Non-pigmented ciliary epithelial cell (primary cell): ENCODE data around the gene GAMT.

ENCODE experiments used
- DNase-seq: peaks from one replicate; pipeline ENCODE4 v3.0.0-alpha.2; 2010; ENCODE audit warnings: low read depth

The GAMT gene

GRCh38 chr19:1364070-1364704 lies 37.2 kb downstream of the GAMT start:
- DNase-seq, result no peak

GRCh38 chr19:1363599-1363998 lies 37.7 kb downstream of the GAMT start:
- no peak for DNase-seq

- no peak for DNase-seq
Measured at GRCh38 chr19:1362387-1363257, 38.7 kb downstream of the GAMT start.

DNA sequence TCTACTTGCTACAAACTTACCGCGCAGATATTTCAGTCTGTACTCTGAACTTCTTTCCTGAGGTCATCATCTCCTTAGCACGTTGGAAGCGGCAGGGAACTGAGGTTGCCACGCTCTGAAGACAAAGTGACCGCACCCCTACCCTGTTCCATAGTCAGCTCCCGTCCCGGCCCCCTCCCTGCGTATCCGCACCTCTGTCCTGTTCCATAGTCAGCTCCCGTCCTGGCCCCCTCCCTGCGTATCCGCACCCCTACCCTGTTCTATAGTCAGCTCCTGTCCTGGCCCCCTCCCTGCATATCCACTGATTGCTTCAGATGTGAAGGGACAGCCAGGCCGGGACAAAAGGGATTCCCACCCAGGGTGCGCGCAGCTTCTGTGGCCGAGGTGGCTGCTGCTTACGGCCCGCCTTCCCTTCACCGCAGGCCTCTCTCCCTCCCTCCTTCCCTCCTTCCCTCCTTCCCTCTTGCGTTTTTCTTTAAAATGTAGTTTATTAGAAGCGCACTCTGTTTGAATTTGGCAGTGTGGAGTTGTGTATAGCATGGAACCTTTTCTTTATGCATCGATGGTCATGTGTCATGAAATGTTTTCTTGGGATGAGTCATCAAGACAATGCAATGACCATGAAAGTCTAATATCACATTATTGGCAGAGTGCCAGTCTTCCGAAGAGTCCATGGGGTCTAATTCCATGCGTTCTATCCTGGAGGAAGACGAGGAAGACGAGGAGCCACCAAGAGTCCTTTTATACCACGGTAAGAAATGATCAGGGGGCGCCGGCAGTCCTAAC lies 39.5 kb downstream of the GAMT start:
- DNase-seq, result peak; percentile 78

DNA sequence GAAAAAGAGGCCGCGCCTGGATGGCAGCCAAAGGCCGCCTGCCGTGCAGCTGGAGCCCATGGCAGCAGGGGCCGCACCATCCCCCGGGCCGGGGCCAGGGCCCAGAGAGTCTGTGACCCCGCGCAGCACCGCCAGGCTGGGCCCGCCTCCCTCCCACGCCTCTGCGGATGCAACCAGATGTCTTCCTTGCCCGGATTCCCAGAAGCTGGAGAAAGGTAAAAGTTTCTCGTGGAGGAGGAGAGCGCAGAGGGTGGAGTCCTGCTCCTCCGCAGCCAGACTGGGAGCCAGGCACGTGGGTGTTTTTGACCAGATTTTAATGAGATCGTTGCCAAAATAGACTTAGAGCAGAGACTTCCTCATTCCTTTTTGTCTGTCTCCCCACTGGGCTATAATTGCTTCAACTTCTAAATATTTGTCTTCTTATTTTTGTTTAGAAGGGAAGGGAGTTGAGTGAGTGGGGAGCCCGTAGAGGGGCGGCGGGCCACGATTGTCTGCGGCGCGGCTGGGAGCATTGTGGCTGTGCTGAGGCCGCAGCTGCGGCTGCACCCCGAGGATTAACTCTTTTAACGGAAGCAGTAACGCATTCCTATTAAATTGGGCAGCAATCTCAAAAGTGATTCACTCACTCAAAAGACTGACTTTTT lies 40.4 kb downstream of the GAMT start:
- no peak for DNase-seq

DNA sequence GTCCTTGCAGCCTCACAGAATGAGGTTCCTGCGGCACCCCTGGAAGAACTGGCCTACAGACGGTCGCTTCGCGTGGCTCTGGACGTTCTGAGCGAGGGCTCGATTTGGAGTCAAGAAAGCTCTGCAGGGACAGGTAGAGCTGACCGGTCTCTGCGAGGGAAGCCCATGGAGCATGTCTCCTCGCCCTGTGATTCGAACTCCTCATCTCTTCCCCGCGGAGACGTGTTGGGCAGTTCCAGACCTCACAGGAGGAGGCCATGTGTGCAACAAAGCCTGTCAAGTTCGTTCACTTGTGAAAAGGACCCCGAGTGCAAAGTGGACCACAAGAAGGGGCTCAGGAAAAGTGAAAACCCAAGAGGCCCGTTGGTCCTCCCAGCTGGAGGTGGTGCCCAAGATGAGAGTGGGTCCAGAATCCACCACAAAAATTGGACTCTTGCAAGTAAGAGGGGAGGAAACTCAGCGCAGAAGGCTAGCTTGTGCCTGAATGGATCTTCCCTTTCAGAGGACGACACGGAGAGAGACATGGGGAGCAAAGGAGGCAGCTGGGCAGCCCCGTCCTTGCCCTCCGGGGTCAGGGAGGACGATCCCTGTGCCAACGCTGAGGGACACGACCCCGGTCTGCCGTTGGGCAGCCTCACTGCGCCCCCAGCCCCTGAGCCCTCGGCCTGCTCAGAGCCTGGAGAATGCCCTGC lies 41.1 kb downstream of the GAMT start:
- no peak for DNase-seq

DNA sequence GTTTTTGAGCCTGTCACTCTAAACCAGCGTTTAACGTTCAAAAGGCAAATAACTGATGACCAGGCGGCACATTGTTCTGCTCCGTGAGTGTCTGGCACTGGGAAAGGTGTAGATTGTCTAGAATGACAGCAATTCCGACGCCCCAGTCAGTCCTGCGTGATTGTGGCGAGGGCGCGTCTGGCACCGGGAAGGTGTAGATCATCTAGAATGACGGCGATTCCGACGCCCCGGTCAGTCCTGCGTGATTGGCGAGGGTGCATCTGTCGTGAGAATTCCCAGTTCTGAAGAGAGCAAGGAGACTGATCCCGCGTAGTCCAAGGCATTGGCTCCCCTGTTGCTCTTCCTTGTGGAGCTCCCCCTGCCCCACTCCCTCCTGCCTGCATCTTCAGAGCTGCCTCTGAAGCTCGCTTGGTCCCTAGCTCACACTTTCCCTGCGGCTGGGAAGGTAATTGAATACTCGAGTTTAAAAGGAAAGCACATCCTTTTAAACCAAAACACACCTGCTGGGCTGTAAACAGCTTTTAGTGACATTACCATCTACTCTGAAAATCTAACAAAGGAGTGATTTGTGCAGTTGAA lies 43.7 kb downstream of the GAMT start:
- DNase-seq, result no peak

DNA sequence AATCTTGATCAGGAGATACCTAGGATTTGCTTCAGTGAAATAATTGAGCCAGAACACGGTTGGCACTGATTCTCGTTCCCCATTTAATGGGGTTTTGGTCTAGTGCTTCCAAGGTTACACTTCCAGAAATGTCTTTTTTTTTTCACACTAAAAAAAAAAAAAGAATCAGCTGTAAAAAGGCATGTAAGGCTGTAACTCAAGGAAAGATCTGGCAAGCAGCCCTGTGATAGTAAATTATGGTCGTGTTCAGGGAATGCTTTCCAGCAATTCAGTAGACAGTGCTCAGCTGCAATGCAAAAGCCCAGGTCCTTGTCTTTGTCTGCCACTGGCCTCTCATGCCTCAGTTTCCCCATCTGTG lies 44.9 kb downstream of the GAMT start:
- no peak for DNase-seq

DNA sequence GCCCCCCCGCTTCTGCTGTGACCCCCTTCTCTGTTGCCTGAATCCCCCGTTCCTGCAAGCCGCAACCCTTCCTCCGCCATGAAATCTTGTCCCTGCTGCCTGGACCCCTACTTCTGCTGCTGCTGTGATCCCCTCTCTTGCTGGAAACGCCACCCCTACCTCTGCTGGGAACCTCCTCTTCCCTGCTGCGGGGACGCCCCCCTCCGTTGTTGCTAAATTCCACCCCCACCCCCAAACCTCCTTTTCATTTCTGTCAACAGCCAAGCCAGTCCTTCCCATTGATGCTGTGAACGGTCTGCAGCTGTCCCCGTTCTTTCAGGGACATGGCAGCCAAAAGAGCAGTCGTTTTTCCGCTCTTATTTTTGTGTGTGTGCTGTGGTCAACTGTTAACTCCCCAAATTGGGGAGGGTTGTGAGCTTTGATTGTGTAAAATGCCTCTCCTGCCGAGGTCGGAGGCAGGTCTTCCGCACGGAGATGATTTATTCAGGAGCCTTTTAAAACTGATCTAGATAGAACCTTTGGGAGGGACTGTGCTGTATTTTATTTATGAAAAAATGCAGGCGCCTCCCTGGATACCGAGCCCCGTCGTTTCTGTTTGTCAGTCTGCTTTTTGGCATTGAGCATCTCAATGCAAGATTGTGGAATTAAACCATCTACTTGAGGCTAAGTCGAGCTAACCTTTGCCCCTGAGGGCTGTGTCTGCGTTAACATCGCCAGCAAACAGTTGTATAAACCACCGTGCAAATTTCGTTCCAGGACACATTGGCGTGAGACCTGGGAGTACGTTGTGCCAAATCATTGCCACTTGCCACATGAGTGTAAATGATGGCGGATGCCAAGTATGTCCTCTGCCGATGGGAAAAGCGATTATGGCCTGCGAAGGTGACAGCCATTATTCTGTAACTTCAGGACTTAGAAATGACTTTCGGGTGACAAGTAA lies 45.5 kb downstream of the GAMT start:
- no peak for DNase-seq

GRCh38 chr19:1354970-1355567 lies 46.3 kb downstream of the GAMT start:
- DNase-seq, result no peak

GRCh38 chr19:1353144-1353543 lies 48.2 kb downstream of the GAMT start:
- no peak for DNase-seq

- no peak for DNase-seq
Measured at GRCh38 chr19:1351381-1351851, 49.9 kb downstream of the GAMT start.

DNA sequence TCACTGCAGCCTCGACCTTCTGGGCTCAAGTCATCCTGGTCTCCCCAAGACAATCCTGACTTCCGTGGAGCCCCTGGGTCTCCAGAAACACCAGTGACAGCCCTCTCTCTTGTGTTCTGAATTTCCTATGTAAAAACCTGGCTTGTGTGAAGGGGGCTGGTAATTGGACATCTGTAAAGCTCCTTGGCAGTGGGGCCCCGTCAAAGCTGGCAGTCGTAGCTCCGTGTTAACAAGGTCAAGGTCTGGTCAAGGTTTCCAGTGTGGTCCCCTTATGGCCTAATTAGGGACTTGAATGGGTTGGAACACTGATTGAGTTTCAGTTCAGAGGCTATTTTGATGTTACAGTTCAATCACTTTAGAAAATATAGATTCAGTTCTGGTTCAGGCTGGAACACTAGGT lies 50.5 kb downstream of the GAMT start:
- DNase-seq, result no peak

DNA sequence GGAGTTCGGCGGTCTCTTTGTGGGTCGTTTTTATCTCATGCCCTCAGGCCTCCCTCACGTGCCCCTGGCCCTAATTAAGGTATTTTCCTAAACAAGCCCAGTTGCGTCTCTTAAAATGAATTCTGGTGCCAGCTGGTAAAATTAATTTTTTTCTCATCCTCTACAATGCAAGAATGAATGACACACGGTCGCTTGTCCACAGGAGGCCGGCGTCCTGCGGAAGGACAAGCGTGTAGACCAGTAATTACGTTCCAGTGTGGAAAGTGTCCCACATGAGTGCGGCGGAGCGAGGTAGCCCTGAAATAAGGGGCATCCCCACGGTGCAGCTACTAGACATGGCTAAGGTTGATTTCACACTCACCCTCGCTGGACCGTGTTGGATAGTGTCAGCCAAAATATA lies 52.1 kb downstream of the GAMT start:
- DNase-seq, result no peak
